Measurements from ENCODE around the gene SLC30A7.
"Not testable (repeated sequence)": the region's sequence is repeated elsewhere in the genome, so short reads cannot be mapped to it uniquely, and the experiment has no call there.

Gene SLC30A7, protein sequence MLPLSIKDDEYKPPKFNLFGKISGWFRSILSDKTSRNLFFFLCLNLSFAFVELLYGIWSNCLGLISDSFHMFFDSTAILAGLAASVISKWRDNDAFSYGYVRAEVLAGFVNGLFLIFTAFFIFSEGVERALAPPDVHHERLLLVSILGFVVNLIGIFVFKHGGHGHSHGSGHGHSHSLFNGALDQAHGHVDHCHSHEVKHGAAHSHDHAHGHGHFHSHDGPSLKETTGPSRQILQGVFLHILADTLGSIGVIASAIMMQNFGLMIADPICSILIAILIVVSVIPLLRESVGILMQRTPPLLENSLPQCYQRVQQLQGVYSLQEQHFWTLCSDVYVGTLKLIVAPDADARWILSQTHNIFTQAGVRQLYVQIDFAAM

DNA sequence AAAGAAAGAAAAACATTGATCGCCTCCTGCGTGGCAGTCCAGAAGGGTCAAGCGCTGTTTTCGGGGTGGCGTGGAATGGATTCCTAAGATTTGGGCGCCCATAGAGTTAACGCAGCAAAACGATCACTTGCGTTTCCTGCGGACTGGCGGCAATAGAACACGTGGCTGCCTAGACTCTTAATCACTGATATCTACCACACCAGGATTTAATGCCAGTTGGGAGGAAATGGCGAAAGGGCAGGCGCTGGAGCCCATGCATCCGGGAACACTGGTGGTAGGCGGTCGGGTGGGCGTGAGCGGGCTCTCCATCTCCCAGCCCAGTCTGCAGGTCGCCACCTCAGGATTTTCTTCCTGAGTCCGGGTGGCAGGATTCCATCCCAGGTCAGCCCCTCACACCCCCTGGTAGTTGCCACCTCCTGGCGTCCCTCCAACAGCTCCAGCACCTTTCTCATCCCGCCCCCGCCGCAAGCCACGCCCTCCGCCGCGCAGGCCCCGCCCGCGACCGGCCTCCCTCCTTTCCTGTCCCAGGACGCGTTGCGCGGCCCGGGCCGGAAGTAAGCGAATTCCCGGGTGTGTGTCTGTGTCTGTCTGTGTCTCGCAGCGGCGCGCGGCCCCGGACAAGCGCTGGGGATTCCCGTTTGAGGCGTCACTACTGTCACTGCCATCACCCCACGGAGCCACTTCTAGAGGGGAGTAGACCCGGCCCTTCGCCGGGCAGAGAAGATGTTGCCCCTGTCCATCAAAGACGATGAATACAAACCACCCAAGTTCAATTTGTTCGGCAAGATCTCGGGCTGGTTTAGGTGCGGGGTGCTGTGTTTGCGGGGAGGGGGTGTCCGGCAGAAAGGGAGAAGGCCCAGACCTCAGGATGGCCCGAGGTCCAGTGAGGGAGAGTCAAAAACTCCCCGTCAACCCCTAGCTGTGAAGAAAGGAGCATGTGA lies at the start of gene SLC30A7:
Gene SLC30A7 (plus strand): TSS at position 551 of the 941 bp plus-strand sequence. CDS start 173 bp downstream, at position 724.
- peak; percentile 85 to 88 for DNase-seq

GRCh38 chr1:100847361-100848082 lies 48.4 kb upstream of the SLC30A7 start:
- DNase-seq, result peak in 1 of 2 experiments; percentile 9

- no peak for DNase-seq
These were observed 44.2 kb upstream of the SLC30A7 start for GRCh38 chr1:100851726-100852125.

- DNase-seq, result no peak
These were observed 42.9 kb upstream of the SLC30A7 start for GRCh38 chr1:100852976-100853375.

DNA sequence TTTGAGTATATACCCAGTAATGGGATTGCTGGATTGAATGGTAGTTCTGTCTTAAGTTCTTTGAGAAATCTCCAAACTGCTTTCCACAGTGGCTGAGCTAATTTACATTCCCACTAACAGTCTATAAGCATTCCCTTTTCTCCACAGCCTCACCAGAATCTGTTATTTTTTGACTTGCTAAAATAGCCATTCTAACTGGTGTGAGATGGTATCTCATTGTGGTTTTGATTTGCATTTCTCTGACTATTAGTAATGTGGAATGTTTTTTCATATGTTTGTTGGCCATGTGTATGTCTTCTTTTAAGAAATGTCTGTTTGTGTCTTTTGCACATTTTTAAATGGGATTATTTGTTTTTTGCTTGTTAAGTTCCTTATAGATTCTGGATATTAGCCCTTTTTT lies 40.8 kb upstream of the SLC30A7 start:
- not testable (repeated sequence) for DNase-seq

- DNase-seq, result no peak
These were observed 35.4 kb upstream of the SLC30A7 start for GRCh38 chr1:100860397-100860991.

DNA sequence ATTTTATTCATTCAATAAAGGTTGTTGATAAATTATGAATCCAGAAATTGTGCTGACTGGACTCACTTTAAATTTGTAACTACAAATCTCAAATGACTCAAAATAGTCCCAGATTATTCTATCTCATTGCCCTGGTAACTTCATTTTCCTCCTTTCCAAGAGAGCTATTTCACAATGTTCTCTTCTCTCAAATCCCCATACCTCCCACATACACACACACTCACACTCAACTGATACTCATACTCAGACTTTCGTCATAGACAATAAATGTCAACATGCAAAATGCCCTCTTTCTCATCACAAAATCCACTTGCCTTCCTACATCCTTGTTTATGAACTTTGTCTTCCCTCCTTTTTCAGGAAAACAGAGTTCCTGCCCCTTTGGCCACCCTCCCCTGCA lies 34.5 kb upstream of the SLC30A7 start:
- no peak for DNase-seq

- no peak for DNase-seq
These were observed 33.3 kb upstream of the SLC30A7 start for GRCh38 chr1:100862591-100862990.

GRCh38 chr1:100866041-100866900 lies 29.6 kb upstream of the SLC30A7 start:
- peak in 1 of 2 experiments; percentile 6 for DNase-seq

DNA sequence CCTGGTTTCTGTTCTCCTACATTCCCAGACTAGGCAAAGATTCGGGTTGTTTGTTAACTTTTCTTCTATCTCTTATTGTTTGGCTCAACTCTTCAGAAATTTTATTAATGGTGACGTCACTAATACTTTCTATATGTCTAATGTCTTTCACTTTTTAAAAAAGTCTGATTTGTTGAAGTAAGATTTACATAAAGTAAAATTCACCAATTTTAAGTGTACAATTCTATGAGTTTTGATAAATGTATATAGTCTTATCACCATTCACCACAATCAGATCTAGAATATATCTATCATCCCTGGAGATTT lies 29.0 kb upstream of the SLC30A7 start:
- no peak for DNase-seq

- peak in 1 of 2 experiments; percentile 29 for DNase-seq
These were observed 27.4 kb upstream of the SLC30A7 start for GRCh38 chr1:100868364-100868995.

- DNase-seq, result no peak
These were observed 25.9 kb upstream of the SLC30A7 start for GRCh38 chr1:100869996-100870395.

DNA sequence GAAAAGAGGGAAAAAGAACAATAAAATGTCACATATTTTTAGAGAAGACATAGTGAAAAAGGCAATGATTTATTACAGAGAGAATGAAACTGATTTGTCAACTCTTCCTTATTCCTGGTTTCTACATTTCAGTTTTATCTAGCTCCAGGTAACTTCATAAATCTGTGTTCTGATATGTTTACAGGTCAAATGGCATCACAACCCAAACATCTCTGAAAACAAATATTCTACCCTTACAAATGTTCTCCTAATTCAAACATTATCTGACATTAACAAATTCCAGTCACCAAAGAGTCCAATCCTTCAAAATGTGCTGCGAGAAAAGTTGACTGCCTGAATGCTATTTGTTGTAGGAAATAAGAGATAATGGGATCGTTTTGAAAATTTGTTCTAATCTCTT lies 21.5 kb upstream of the SLC30A7 start:
- DNase-seq, result no peak

DNA sequence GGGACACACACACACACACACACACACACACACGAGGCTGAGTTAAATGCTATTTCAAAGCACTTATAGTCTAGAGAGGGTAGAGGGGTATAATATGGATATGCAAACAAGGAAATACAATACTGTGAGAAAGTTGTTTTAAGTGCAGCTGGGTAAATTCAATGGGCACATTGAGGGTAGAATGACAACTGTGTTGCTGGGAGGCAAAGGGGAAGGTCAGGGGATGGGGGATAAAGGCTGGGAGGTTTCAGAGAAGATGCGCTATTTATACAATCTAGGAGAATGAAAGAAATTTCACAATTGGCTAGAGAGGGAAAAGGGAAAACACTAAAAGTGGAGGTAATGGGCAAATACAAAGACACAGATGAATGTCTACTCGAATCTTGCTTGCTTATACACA lies 20.7 kb upstream of the SLC30A7 start:
- DNase-seq, result peak; percentile 36 to 68

DNA sequence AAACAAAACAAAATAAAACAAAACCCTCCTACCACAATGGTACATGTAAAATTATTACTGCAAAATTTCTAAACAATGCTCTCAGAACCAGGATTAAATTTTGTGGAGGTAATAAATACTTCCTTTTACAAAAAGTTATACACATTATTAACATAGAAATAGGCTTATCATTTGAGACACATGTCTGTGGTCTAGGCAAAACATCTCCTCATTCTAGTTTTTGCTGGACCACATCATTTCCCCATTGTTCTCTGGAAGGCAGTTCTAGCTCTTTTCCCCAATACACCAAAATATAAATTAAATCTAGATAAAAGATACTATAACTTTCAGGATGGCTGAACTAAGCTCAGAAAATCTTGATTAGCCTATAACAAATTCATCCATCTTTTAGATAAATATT lies 19.6 kb upstream of the SLC30A7 start:
- DNase-seq, result no peak

GRCh38 chr1:100879422-100879821 lies 16.5 kb upstream of the SLC30A7 start:
- DNase-seq, result no peak

GRCh38 chr1:100881687-100882086 lies 14.2 kb upstream of the SLC30A7 start:
- DNase-seq, result no peak

DNA sequence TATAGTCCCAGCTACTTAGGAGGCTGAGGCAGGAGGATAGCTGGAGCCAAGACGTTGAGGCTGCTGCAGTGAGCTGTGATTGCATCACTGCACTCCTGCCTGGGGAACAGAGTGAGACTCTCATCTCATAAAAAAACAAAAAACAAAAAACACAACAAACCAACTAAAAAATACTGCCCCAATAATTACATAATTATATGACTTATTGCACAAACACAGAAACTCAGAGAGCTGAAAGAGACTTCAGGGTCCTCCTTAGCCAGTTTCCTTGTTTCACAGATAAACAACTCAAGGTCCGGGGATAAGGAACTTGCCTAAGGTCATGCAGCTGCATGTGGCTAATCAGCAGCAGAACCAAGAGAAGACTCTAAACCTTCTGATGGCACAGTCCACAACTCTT lies 13.2 kb upstream of the SLC30A7 start:
- no peak for DNase-seq

GRCh38 chr1:100883963-100884362 lies 11.9 kb upstream of the SLC30A7 start:
- peak in 1 of 2 experiments; percentile 10 for DNase-seq

DNA sequence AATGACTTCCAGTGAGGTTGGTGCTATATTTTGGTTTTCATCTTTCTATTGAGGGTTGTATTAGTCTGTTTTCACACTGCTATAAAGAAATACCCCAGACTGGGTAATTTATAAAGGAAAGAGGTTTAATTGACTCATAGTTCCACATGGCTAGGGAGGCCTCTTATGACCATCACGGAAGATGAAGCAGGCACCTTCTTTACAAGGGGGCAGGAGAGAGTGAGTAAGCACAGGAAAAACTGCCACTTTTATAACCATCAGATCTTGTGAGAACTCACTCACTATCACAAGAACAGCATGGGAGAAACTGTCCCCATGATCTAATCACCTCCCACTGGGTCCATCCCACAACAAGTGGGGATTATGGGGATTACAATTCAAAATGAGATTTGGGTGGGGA lies 6.9 kb upstream of the SLC30A7 start:
- not testable (repeated sequence) for DNase-seq

DNA sequence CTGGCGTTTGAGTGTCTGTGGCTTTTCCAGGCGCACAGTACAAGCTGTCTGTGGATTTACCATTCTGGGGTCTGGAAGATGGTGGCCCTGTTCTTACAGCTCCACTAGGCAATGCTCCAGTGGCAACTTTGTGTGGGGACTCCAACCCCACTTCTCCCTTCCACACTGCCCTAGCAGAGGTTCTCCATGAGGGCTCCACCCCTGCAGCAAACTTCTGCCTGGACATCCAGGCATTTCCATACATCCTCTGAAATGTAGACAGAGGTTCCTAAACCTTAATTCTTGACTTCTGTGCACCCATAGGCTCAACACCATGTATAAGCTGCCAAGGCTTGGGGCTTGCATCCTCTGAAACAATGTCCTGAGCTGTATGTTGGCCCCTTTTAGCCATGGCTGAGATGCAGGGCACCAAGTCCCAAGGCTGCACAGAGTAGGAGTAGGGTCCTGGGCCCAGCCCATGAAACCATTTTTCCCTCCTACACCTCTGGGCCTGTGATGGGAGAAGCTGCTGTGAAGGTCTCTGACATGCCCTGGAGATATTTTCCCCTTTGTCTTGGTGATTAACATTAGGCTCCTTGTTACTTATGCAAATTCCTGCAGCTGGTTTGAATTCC lies 5.9 kb upstream of the SLC30A7 start:
- not testable (repeated sequence) for DNase-seq

All from NCI-H2081 (cell line).